Epithelial cell of proximal tubule (primary cell): ENCODE results near the gene TMTC2. TPM values are rescaled to one million over a fixed set of nuclear protein-coding genes. Genes with fewer than 3 reads are reported as not detected.
"Not testable (repeated sequence)": the region's sequence is repeated elsewhere in the genome, so short reads cannot be mapped to it uniquely, and the experiment has no call there.

ENCODE experiments used
- DNase-seq: peaks from one replicate; pipeline ENCODE4 v3.0.0-alpha.2; 2011; ENCODE audit warnings: low read depth
- H3K4me3 ChIP-seq: 2 replicates; pipeline ENCODE4 v1.5.1; 2011; ENCODE audit warnings: low read depth, mild to moderate bottlenecking, low read length
- CTCF ChIP-seq: conservative IDR thresholded peaks from 2 replicates; pipeline ENCODE4 v1.5.1; 2012; ENCODE audit warnings: low read depth, mild to moderate bottlenecking, low read length
- total RNA-seq: library from RNA; depleted of rRNA; stranded (reverse); fragments of >200 nt; gene quantifications from 2 replicates; pipeline ENCODE4 v1.2.3, GENCODE V29; 2015

The TMTC2 gene
- total RNA-seq, 1 donor from 2014 or later = 3.6 TPM

- H3K4me3 ChIP-seq = no peak overlapping the region
- TF ChIP-seq CTCF = no peak
- DNase-seq = no peak
Measured at GRCh38 chr12:82757059-82757458, 70.4 kb downstream of the TMTC2 start.

GRCh38 chr12:82757656-82758055 is 71.0 kb downstream of the TMTC2 start:
- no peak overlapping the region for H3K4me3 ChIP-seq
- TF ChIP-seq CTCF = no peak
- DNase-seq = no peak

GRCh38 chr12:82758749-82759330 is 72.1 kb downstream of the TMTC2 start:
- no peak for TF ChIP-seq CTCF
- DNase-seq = no peak
- no peak overlapping the region for H3K4me3 ChIP-seq

GRCh38 chr12:82760423-82760822 is 73.7 kb downstream of the TMTC2 start:
- no peak for TF ChIP-seq CTCF
- no peak for DNase-seq
- H3K4me3 ChIP-seq = no peak overlapping the region

GRCh38 chr12:82765206-82765605 is 78.5 kb downstream of the TMTC2 start:
- H3K4me3 ChIP-seq, DNase-seq: not testable (repeated sequence)

- no peak for TF ChIP-seq CTCF
- no peak for DNase-seq
- no peak overlapping the region for H3K4me3 ChIP-seq
Measured at GRCh38 chr12:82765971-82766705, 79.4 kb downstream of the TMTC2 start.

GRCh38 chr12:82774666-82775065 is 88.0 kb downstream of the TMTC2 start:
- H3K4me3 ChIP-seq = no peak overlapping the region
- TF ChIP-seq CTCF = no peak
- DNase-seq = no peak
